Gastroesophageal sphincter (tissue), 3 donors: ENCODE results near the gene SYTL3.

ENCODE experiments used
- POLR2A ChIP-seq, 2 donors: fragments of 450-650 bp; IDR thresholded peaks; one replicate each; pipeline ENCODE4 v1.6.1; 2017; ENCODE audit warnings: antibody characterized with exemption in 2 of 2, mild to moderate bottlenecking in 2 of 2, moderate library complexity in 1 of 2
- TF ChIP-seq, protein P1 (sequence below), 4 experiments: fragments of 200-600 bp in 2 of 4; fragments of 450-650 bp in 2 of 4; sonication (generic) in 1 of 4; IDR thresholded peaks; one replicate each; pipeline ENCODE4 v1.5.1; 2017 to 2019; ENCODE audit warnings: antibody characterized with exemption in 4 of 4, mild to moderate bottlenecking in 2 of 4, moderate library complexity in 2 of 4

GRCh38 chr6:158668707-158669103 lies 18.9 kb downstream of the SYTL3 start:
- no peak for TF ChIP-seq POLR2A (IDR thresholded peaks at IDR 0.05)
- TF ChIP-seq, protein P1, sequence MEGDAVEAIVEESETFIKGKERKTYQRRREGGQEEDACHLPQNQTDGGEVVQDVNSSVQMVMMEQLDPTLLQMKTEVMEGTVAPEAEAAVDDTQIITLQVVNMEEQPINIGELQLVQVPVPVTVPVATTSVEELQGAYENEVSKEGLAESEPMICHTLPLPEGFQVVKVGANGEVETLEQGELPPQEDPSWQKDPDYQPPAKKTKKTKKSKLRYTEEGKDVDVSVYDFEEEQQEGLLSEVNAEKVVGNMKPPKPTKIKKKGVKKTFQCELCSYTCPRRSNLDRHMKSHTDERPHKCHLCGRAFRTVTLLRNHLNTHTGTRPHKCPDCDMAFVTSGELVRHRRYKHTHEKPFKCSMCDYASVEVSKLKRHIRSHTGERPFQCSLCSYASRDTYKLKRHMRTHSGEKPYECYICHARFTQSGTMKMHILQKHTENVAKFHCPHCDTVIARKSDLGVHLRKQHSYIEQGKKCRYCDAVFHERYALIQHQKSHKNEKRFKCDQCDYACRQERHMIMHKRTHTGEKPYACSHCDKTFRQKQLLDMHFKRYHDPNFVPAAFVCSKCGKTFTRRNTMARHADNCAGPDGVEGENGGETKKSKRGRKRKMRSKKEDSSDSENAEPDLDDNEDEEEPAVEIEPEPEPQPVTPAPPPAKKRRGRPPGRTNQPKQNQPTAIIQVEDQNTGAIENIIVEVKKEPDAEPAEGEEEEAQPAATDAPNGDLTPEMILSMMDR (IDR thresholded peaks at IDR 0.05) = no peak
